Nephron progenitor cell (in vitro differentiated cells): ENCODE measurements around the gene CAPSL.

Source experiments
- DNase-seq: peaks from one replicate; pipeline ENCODE4 v3.0.0; 2021
- H3K27ac Mint-ChIP-seq: 2 replicates; pipeline ENCODE4 v1.8.0; 2021; ENCODE audit warnings: mild to moderate bottlenecking, moderate library complexity, mixed read lengths
- H3K27me3 Mint-ChIP-seq: 2 replicates; pipeline ENCODE4 v1.8.0; 2021; ENCODE audit warnings: mild to moderate bottlenecking, low read depth, mixed read lengths; ENCODE audit not compliant: poor library complexity
- H3K36me3 Mint-ChIP-seq: 2 replicates; pipeline ENCODE4 v1.8.0; 2021; ENCODE audit warnings: low read depth, mixed read lengths
- H3K4me1 Mint-ChIP-seq: 2 replicates; pipeline ENCODE4 v1.8.0; 2021; ENCODE audit warnings: mixed read lengths
- H3K4me3 Mint-ChIP-seq: 2 replicates; pipeline ENCODE4 v1.8.0; 2021; ENCODE audit warnings: mild to moderate bottlenecking, moderate library complexity, mixed read lengths
- H3K9me3 Mint-ChIP-seq: 2 replicates; pipeline ENCODE4 v1.8.0; 2021; ENCODE audit warnings: mild to moderate bottlenecking, moderate library complexity, mixed read lengths
- TF ChIP-seq, protein P1 (sequence below): fragments of 200-600 bp; sonication (generic); IDR thresholded peaks from 2 replicates; pipeline ENCODE4 v1.5.0; 2021; ENCODE audit warnings: antibody characterized with exemption

CAPSL gene

DNA sequence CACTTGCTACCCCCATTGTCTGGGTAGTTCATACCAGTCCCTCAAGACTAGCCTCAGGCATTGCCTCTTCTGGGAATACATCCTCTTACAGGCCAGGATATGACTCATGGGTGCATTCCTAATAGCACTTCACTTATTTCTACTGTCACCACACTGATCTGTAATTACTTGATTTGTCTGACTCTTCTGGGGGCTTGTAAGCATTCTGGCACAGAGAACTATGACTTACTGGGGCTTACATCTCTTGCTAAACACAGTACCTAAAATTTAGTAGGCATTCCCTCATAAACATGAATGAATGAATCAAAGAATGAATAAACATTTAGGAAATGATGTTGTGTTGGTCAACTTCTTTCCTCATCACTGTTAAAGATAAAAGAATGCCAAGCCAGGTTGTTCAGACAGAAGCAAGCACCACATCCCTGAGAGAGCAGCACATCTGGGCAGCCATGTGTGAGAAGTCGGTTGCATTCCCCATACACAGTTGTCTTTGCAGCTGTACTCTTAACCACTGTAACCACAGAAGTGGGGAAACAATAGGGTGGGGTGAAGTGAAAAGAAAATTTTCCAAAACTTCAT, 54.1 kb downstream of the CAPSL start:
- TF ChIP-seq, protein P1, sequence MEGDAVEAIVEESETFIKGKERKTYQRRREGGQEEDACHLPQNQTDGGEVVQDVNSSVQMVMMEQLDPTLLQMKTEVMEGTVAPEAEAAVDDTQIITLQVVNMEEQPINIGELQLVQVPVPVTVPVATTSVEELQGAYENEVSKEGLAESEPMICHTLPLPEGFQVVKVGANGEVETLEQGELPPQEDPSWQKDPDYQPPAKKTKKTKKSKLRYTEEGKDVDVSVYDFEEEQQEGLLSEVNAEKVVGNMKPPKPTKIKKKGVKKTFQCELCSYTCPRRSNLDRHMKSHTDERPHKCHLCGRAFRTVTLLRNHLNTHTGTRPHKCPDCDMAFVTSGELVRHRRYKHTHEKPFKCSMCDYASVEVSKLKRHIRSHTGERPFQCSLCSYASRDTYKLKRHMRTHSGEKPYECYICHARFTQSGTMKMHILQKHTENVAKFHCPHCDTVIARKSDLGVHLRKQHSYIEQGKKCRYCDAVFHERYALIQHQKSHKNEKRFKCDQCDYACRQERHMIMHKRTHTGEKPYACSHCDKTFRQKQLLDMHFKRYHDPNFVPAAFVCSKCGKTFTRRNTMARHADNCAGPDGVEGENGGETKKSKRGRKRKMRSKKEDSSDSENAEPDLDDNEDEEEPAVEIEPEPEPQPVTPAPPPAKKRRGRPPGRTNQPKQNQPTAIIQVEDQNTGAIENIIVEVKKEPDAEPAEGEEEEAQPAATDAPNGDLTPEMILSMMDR, result no peak
- peaks cover under 1% of the 10 kb centered on the region for H3K27me3 Mint-ChIP-seq
- H3K4me3 Mint-ChIP-seq, result no peak overlapping the region
- no peaks in the 10 kb centered on the region for H3K4me1 Mint-ChIP-seq
- no peak for DNase-seq
- H3K27ac Mint-ChIP-seq, result no peak overlapping the region
- no peaks in the 10 kb centered on the region for H3K36me3 Mint-ChIP-seq
- H3K9me3 Mint-ChIP-seq, result peaks cover 3% of the 10 kb centered on the region

DNA sequence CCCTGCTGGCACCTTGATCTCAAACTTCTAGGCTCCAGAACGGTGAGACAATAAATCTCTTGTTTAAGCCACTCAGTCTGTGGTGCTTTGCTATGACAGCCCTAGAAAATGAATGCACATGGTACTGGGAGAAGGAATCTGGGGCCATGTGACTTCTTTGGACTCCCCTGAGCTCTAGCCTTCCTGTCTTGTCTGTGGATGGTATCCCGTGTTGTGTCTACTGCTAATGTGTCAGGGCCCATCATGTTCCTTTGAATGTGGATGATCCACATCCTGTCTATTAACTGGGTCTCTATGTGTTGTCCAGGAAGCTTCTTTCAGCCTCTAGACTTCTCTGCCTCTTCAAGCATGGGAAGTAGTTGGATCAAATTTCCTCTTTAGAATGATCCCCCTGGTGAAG, 56.7 kb downstream of the CAPSL start:
- Mint-ChIP-seq H3K4me3 (no peak overlapping the region), H3K27me3 (peaks cover 11% of the 10 kb centered on the region), H3K36me3 (no peaks in the 10 kb centered on the region), H3K27ac (no peak overlapping the region), H3K9me3 (peaks cover 3% of the 10 kb centered on the region), H3K4me1 (no peaks in the 10 kb centered on the region)
- TF ChIP-seq, protein P1, result no peak
- no peak for DNase-seq

DNA sequence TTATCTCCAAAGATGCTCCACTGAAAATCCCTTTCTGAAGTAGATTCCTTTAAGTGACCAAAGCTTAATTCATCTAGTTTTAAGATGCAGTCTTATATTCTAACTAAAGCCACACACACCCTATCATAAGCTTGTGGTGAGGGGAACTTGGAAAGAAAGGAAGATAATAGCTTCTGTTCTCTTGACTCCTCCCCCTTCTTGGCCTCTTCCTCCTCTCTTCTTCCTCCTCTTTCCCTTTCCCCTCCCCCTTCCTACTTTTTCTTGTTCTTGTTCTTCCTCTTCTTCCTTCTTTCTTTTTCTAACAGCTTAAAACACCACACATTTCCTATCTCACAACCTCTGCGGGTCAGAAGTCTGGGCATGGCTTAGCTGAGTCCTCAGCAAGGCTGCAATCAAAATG, 58.3 kb downstream of the CAPSL start:
- H3K36me3 Mint-ChIP-seq, result no peaks in the 10 kb centered on the region
- no peak overlapping the region for H3K27ac Mint-ChIP-seq
- H3K4me3 Mint-ChIP-seq, result no peak overlapping the region
- peaks cover 3% of the 10 kb centered on the region for H3K9me3 Mint-ChIP-seq
- no peak for DNase-seq
- H3K27me3 Mint-ChIP-seq, result peaks cover 11% of the 10 kb centered on the region
- TF ChIP-seq, protein P1, result no peak
- no peaks in the 10 kb centered on the region for H3K4me1 Mint-ChIP-seq

- Mint-ChIP-seq H3K36me3 (no peaks in the 10 kb centered on the region), H3K27me3 (peaks cover 11% of the 10 kb centered on the region)
These were observed 58.8 kb downstream of the CAPSL start for GRCh38 chr5:35879649-35880048.

GRCh38 chr5:35879096-35879495, 59.3 kb downstream of the CAPSL start:
- no peak overlapping the region for H3K4me3 Mint-ChIP-seq
- peaks cover 3% of the 10 kb centered on the region for H3K9me3 Mint-ChIP-seq
- TF ChIP-seq, protein P1, result no peak
- H3K27ac Mint-ChIP-seq, result no peak overlapping the region
- DNase-seq, result no peak
- no peaks in the 10 kb centered on the region for H3K4me1 Mint-ChIP-seq
- peaks cover 11% of the 10 kb centered on the region for H3K27me3 Mint-ChIP-seq
- no peaks in the 10 kb centered on the region for H3K36me3 Mint-ChIP-seq

More at GRCh38 chr5:35879649-35880048, 58.8 kb downstream of the CAPSL start:
- H3K27ac Mint-ChIP-seq, result no peak overlapping the region
- TF ChIP-seq, protein P1, result no peak
- no peaks in the 10 kb centered on the region for H3K4me1 Mint-ChIP-seq
- no peak for DNase-seq
- peaks cover 3% of the 10 kb centered on the region for H3K9me3 Mint-ChIP-seq
- H3K4me3 Mint-ChIP-seq, result no peak overlapping the region

- peaks cover 18% of the 10 kb centered on the region for H3K27me3 Mint-ChIP-seq
- H3K9me3 Mint-ChIP-seq, result no peaks in the 10 kb centered on the region
- TF ChIP-seq, protein P1, result no peak
- no peak overlapping the region for H3K27ac Mint-ChIP-seq
- H3K4me1 Mint-ChIP-seq, result no peaks in the 10 kb centered on the region
- DNase-seq, result no peak
- H3K36me3 Mint-ChIP-seq, result no peaks in the 10 kb centered on the region
- H3K4me3 Mint-ChIP-seq, result no peak overlapping the region
These were observed 60.3 kb downstream of the CAPSL start for GRCh38 chr5:35878079-35878478.
